K562 (cell line): Measurements from ENCODE around the gene TBC1D17. TPM values are rescaled to one million over a fixed set of nuclear protein-coding genes. Genes with fewer than 3 reads are reported as not detected.

Source experiments
- DPF2 ChIP-seq: fragments of 450-650 bp; IDR thresholded peaks from 2 replicates; pipeline ENCODE4 v1.6.1; 2016
- HDAC1 ChIP-seq, 2 experiments: fragments of 450-650 bp; IDR thresholded peaks; 2 replicates each; pipeline ENCODE4 v1.6.1; 2016 to 2017; ENCODE audit warnings: inconsistent platforms in 1 of 2, mild to moderate bottlenecking in 1 of 2, moderate library complexity in 1 of 2
- HEY1 ChIP-seq: fragments of 250-450 bp; sonication (Bioruptor Pico); IDR thresholded peaks from 2 replicates; pipeline ENCODE4 v1.5.0; 2020; ENCODE audit warnings: mild to moderate bottlenecking, moderate library complexity, borderline replicate concordance
- KAT8 ChIP-seq: fragments of 450-650 bp; IDR thresholded peaks from 2 replicates; pipeline ENCODE4 v1.6.1; 2016; ENCODE audit warnings: low read depth, mild to moderate bottlenecking
- KDM5B ChIP-seq: fragments of 200-600 bp; sonication (generic); IDR thresholded peaks from 2 replicates; pipeline ENCODE4 v1.6.1; 2012; ENCODE audit warnings: low read depth, mild to moderate bottlenecking, moderate library complexity, low read length, control low read depth, inconsistent platforms; ENCODE audit not compliant: insufficient replicate concordance
- POLR3A ChIP-seq: IDR thresholded peaks from 2 replicates; pipeline ENCODE4 v1.6.1; 2011; ENCODE audit warnings: borderline replicate concordance, mild to moderate bottlenecking, moderate library complexity; ENCODE audit not compliant: insufficient read length, insufficient read depth; ENCODE audit errors: extremely low read depth
- XRCC4 ChIP-seq: IDR thresholded peaks from one replicate; pipeline ENCODE4 v1.6.1; 2011; ENCODE audit not compliant: insufficient read depth, insufficient read length; ENCODE audit errors: extremely low read depth
- YY1 ChIP-seq, 3 experiments: IDR thresholded peaks; 2 replicates each; pipeline ENCODE4 v1.6.1; 2011; ENCODE audit warnings: low read length in 2 of 3, mild to moderate bottlenecking in 2 of 3, moderate library complexity in 2 of 3, borderline replicate concordance in 1 of 3, control low read depth in 1 of 3, low read depth in 1 of 3; ENCODE audit not compliant: insufficient read depth in 3 of 3, insufficient replicate concordance in 2 of 3, control insufficient read depth in 1 of 3, insufficient read length in 1 of 3; ENCODE audit errors: extremely low read depth in 1 of 3
- ZFP1 ChIP-seq: fragments of 450-650 bp; formaldehyde crosslinking; IDR thresholded peaks from 2 replicates; pipeline ENCODE4 v1.4.0; 2020; ENCODE audit warnings: mild to moderate bottlenecking, mixed read lengths
- ZFX ChIP-seq: sonication (generic); formaldehyde crosslinking; IDR thresholded peaks from 2 replicates; pipeline ENCODE4 v1.8.0; 2022; ENCODE audit warnings: mild to moderate bottlenecking, missing genetic modification reagents, moderate library complexity
- ZNF165 ChIP-seq: fragments of 250-450 bp; sonication (Bioruptor Pico); IDR thresholded peaks from 2 replicates; pipeline ENCODE4 v1.4.0; 2020; ENCODE audit warnings: borderline replicate concordance
- ZNF212 ChIP-seq: fragments of 450-650 bp; formaldehyde crosslinking; IDR thresholded peaks from 2 replicates; pipeline ENCODE4 v1.4.0; 2020; ENCODE audit warnings: mild to moderate bottlenecking
- ZNF239 ChIP-seq: fragments of 250-450 bp; sonication (Bioruptor Pico); IDR thresholded peaks from 2 replicates; pipeline ENCODE4 v1.4.0; 2020; ENCODE audit warnings: mild to moderate bottlenecking
- ZNF589 ChIP-seq: fragments of 200-800 bp; sonication (Bioruptor generic); IDR thresholded peaks from 2 replicates; pipeline ENCODE4 v1.6.1; 2016; ENCODE audit warnings: low read depth, missing genetic modification characterization, missing compliant biosample characterization
- ZNF707 ChIP-seq: fragments of 250-450 bp; sonication (Bioruptor Pico); conservative IDR thresholded peaks from 2 replicates; pipeline ENCODE4 v1.8.0; 2022; ENCODE audit warnings: inconsistent platforms, mild to moderate bottlenecking, moderate library complexity
- polyA plus RNA-seq, 8 experiments: library from polyadenylated mRNA; depleted of rRNA in 4 of 8; stranded (reverse) in 5 of 8; unstranded in 3 of 8; fragments of >200 nt; fragmentation: Nextera tagmentation in 2 of 8; fragmentation: Illumina TruSeq in 1 of 8; extraction: Ambion mirVana in 2 of 8; extraction: Trizol in 1 of 8; gene quantifications; 2 replicates each; pipeline versions ENCODE4 v1.2.1 to v1.2.3, GENCODE V29; 2011 to 2014; ENCODE audit warnings: inconsistent platforms in 1 of 8, missing spikeins in 1 of 8
- total RNA-seq, 7 experiments: library from RNA; depleted of rRNA in 6 of 7; stranded (reverse); fragments of >200 nt in 6 of 7; fragmentation: Illumina TruSeq in 2 of 7; extraction: Trizol in 2 of 7; gene quantifications; 2 replicates each; pipeline versions ENCODE4 v1.2.1 to v1.2.3, GENCODE V29; 2011 to 2021; ENCODE audit warnings: low replicate concordance in 1 of 7
- TF ChIP-seq, protein P1 (sequence below): sonication (generic); formaldehyde crosslinking; IDR thresholded peaks from 2 replicates; pipeline ENCODE4 v1.8.0; 2023; ENCODE audit warnings: mild to moderate bottlenecking, missing genetic modification reagents
- TF ChIP-seq, protein P2 (sequence below): fragments of 200-800 bp; sonication (Bioruptor generic); IDR thresholded peaks from 2 replicates; pipeline ENCODE4 v1.6.1; 2017; ENCODE audit warnings: missing genetic modification characterization, missing compliant biosample characterization
- TF ChIP-seq, protein P3 (sequence below): fragments of 150-350 bp; IDR thresholded peaks from 2 replicates; pipeline ENCODE4 v1.6.1; 2014; ENCODE audit warnings: low read depth, mild to moderate bottlenecking, low read length, borderline replicate concordance
- TF ChIP-seq, protein P4 (sequence below): fragments of 250-450 bp; sonication (Bioruptor Pico); IDR thresholded peaks from 2 replicates; pipeline ENCODE4 v1.8.0; 2021; ENCODE audit warnings: borderline replicate concordance, mild to moderate bottlenecking, moderate library complexity; ENCODE audit not compliant: poor library complexity, severe bottlenecking

The TBC1D17 gene
- total and polyA plus RNA-seq, 9 of the 15 experiments (the other 6 are each of a cell fraction or from before 2014, with no cell fraction given), result 0.42 to 16.0 (median 3.8) TPM

DNA sequence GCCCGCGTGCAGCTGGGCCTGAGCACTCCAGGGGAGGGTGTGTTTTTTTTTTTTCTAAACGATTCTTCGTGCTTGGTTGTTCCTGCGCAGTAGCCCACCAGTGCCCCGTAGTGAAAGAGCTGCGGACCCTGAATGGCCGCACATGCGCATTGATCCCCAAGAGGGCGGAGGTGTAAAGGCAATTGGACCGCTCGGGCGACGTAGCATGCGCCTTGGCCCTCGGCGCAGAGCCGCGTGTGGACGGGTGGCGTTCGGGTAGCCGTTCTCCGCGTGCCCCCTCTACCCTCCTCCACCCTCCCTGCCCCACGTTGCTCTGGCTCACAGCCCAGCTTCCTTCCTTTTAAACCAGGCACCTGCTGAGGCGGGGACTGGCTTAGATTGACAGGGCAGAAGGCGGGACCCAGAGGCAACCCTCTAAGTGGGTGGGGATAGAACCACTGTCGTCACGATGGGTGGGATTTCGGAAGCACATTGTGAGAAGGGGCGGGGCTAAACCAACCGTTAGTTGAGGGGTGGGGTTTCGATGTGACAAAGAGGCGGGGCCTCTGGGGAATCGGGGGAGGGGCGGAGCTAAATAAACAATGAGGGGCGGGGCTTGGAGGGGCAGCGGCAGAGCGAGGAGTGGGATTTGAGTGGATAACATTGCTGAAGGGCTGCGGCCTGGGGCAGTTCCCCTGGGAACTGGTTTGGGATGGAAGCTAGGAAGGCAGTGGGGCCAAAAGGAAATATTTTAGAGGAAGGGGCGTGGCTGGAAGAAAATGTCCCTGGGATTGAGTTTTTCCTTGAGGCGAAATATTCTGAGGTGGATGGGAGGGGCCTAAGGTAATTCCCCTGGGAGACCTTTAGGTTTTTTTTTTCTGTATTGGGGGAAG lies 52.3 kb downstream of the TBC1D17 start (continued):
- TF ChIP-seq ZNF239 (CRISPR knock-in tag), result no peak
- TF ChIP-seq, protein P1, sequence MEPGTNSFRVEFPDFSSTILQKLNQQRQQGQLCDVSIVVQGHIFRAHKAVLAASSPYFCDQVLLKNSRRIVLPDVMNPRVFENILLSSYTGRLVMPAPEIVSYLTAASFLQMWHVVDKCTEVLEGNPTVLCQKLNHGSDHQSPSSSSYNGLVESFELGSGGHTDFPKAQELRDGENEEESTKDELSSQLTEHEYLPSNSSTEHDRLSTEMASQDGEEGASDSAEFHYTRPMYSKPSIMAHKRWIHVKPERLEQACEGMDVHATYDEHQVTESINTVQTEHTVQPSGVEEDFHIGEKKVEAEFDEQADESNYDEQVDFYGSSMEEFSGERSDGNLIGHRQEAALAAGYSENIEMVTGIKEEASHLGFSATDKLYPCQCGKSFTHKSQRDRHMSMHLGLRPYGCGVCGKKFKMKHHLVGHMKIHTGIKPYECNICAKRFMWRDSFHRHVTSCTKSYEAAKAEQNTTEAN, result 0 out of 2 replicates have a peak, but pooled peaks have one; percentile 12
- no peak for TF ChIP-seq ZNF212 (CRISPR knock-in tag)
- TF ChIP-seq ZNF707 (CRISPR knock-in tag), result 0 out of 2 replicates have a peak, but pooled peaks have one; percentile 20
- TF ChIP-seq, protein P2, sequence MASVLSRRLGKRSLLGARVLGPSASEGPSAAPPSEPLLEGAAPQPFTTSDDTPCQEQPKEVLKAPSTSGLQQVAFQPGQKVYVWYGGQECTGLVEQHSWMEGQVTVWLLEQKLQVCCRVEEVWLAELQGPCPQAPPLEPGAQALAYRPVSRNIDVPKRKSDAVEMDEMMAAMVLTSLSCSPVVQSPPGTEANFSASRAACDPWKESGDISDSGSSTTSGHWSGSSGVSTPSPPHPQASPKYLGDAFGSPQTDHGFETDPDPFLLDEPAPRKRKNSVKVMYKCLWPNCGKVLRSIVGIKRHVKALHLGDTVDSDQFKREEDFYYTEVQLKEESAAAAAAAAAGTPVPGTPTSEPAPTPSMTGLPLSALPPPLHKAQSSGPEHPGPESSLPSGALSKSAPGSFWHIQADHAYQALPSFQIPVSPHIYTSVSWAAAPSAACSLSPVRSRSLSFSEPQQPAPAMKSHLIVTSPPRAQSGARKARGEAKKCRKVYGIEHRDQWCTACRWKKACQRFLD (CRISPR knock-in tag), result peak; percentile 28; the same call in 1 of the 2 replicates
- TF ChIP-seq ZNF165 (CRISPR knock-in tag), result no peak
- TF ChIP-seq, protein P3, sequence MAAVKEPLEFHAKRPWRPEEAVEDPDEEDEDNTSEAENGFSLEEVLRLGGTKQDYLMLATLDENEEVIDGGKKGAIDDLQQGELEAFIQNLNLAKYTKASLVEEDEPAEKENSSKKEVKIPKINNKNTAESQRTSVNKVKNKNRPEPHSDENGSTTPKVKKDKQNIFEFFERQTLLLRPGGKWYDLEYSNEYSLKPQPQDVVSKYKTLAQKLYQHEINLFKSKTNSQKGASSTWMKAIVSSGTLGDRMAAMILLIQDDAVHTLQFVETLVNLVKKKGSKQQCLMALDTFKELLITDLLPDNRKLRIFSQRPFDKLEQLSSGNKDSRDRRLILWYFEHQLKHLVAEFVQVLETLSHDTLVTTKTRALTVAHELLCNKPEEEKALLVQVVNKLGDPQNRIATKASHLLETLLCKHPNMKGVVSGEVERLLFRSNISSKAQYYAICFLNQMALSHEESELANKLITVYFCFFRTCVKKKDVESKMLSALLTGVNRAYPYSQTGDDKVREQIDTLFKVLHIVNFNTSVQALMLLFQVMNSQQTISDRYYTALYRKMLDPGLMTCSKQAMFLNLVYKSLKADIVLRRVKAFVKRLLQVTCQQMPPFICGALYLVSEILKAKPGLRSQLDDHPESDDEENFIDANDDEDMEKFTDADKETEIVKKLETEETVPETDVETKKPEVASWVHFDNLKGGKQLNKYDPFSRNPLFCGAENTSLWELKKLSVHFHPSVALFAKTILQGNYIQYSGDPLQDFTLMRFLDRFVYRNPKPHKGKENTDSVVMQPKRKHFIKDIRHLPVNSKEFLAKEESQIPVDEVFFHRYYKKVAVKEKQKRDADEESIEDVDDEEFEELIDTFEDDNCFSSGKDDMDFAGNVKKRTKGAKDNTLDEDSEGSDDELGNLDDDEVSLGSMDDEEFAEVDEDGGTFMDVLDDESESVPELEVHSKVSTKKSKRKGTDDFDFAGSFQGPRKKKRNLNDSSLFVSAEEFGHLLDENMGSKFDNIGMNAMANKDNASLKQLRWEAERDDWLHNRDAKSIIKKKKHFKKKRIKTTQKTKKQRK, result no peak
- TF ChIP-seq YY1 (IDR thresholded peaks at IDR 0.05; ENCODE audit: borderline replicate concordance in 1 of 3, control insufficient read depth in 1 of 3, extremely low read depth in 1 of 3, insufficient read depth in 3 of 3, insufficient read length in 1 of 3, insufficient replicate concordance in 2 of 3, low read depth in 1 of 3, low read length in 2 of 3), result peak in 1 of 3 experiments; percentile 24
- TF ChIP-seq DPF2, result peak; percentile 41; the same call in 1 of the 2 replicates
- TF ChIP-seq KAT8, result no peak
- TF ChIP-seq HEY1 (CRISPR knock-in tag), result no peak
- TF ChIP-seq ZFP1 (CRISPR knock-in tag), result no peak
- no peak for TF ChIP-seq XRCC4
- TF ChIP-seq, protein P4, sequence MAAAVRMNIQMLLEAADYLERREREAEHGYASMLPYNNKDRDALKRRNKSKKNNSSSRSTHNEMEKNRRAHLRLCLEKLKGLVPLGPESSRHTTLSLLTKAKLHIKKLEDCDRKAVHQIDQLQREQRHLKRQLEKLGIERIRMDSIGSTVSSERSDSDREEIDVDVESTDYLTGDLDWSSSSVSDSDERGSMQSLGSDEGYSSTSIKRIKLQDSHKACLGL (CRISPR knock-in tag), result peak; percentile 21
- peak; percentile 72; the same call in 1 of the 2 replicates for TF ChIP-seq ZFX (CRISPR knock-in tag)
- no peak for TF ChIP-seq ZNF589 (CRISPR knock-in tag)
- TF ChIP-seq HDAC1 (IDR thresholded peaks at IDR 0.05), result peak in 1 of 2 experiments; percentile 58; a peak in 2 of 4 replicates
- peak; percentile 91 for TF ChIP-seq KDM5B
- TF ChIP-seq POLR3A, result no peak
